Endothelial cell of umbilical vein (primary cell): ENCODE data around the gene ABAT. TPM values are rescaled to one million over a fixed set of nuclear protein-coding genes. Genes with fewer than 3 reads are reported as not detected.

Experiments
- BruUV-seq: library from RNA; stranded (reverse); fragments of 400-500 nt; replicated peaks from 2 replicates; lab custom pipeline; 2021; lab: Mats Ljungman, UMichigan
- CTCF ChIA-PET: fragments of 300-600, 350-600 bp; sonication (Branson Sonifier 250); formaldehyde crosslinking; loops from one replicate; lab custom pipeline; 2021; ENCODE audit warnings: antibody characterized with exemption, inconsistent platforms; lab: Charles Lee
- POLR2A ChIA-PET: fragments of 300-600, 350-600 bp; sonication (Branson Sonifier 250); formaldehyde crosslinking; loops from one replicate; lab custom pipeline; 2021; ENCODE audit warnings: antibody characterized with exemption, inconsistent platforms; lab: Charles Lee
- DNase-seq: peaks from one replicate; pipeline ENCODE4 v3.0.0-alpha.2; 2011; ENCODE audit warnings: low read depth, low spot score
- FAIRE-seq: peaks from 2 replicates; lab custom pipeline; 2011; peaks lifted over from hg19 to GRCh38; lab: Jason Lieb, UNC
- H2AFZ ChIP-seq: 2 replicates; pipeline ENCODE4 v1.6.0; 2012; ENCODE audit warnings: low read depth, low read length, control low read depth, inconsistent platforms
- H3K27ac ChIP-seq: 2 replicates; pipeline ENCODE4 v1.5.1; 2011; ENCODE audit warnings: low read depth, mild to moderate bottlenecking, control low read depth, low read length, moderate library complexity; ENCODE audit not compliant: insufficient read depth
- H3K27me3 ChIP-seq, 2 experiments: 2 replicates each; pipeline versions ENCODE4 v1.6.0 to v1.6.1; 2011; ENCODE audit warnings: low read length in 2 of 2, mixed read lengths in 1 of 2; ENCODE audit not compliant: control insufficient read depth in 2 of 2, insufficient read depth in 2 of 2
- H3K36me3 ChIP-seq, 2 experiments: 2 replicates in 1 of 2; 3 replicates in 1 of 2; pipeline ENCODE4 v1.5.1; 2011; ENCODE audit warnings: low read length in 2 of 2, mild to moderate bottlenecking in 1 of 2, moderate library complexity in 1 of 2; ENCODE audit not compliant: control insufficient read depth in 2 of 2, insufficient read depth in 2 of 2; ENCODE audit errors: extremely low read depth in 1 of 2
- H3K4me1 ChIP-seq: 3 replicates; pipeline ENCODE4 v1.5.1; 2011; ENCODE audit warnings: mild to moderate bottlenecking, low read length; ENCODE audit not compliant: control insufficient read depth, insufficient read depth; ENCODE audit errors: extremely low read depth
- H3K4me2 ChIP-seq: 2 replicates; pipeline ENCODE4 v1.6.1; 2011; ENCODE audit warnings: low read length, control low read depth, mixed read lengths; ENCODE audit not compliant: insufficient read depth
- H3K4me3 ChIP-seq, 3 experiments: fragments of 200-600 bp in 1 of 3; sonication (generic), shearing (Covaris generic) in 1 of 3; replicated peaks in 1 of 3; 2 replicates each; pipeline ENCODE4 v1.5.1; 2011 to 2016; ENCODE audit warnings: control low read depth in 3 of 3, low read length in 3 of 3, mild to moderate bottlenecking in 2 of 3, inconsistent platforms in 1 of 3, low read depth in 1 of 3, moderate library complexity in 1 of 3; ENCODE audit not compliant: insufficient read depth in 1 of 3
- H3K79me2 ChIP-seq: 2 replicates; pipeline ENCODE4 v1.6.0; 2012; ENCODE audit warnings: low read length, inconsistent platforms; ENCODE audit not compliant: control insufficient read depth, insufficient read depth
- H3K9ac ChIP-seq: replicated peaks from 2 replicates; pipeline ENCODE3; 2011; ENCODE audit warnings: low read length, control low read depth; ENCODE audit not compliant: insufficient read depth; ENCODE audit errors: extremely low read depth
- H3K9me1 ChIP-seq: replicated peaks from 3 replicates; pipeline ENCODE4 v1.6.0; 2011; ENCODE audit warnings: mild to moderate bottlenecking, low read length; ENCODE audit not compliant: control insufficient read depth, insufficient read depth; ENCODE audit errors: extremely low read depth
- H3K9me3 ChIP-seq: replicated peaks from 2 replicates; pipeline ENCODE4 v1.5.1; 2012; ENCODE audit warnings: low read length, inconsistent platforms; ENCODE audit not compliant: control insufficient read depth, insufficient read depth
- H4K20me1 ChIP-seq: replicated peaks from 2 replicates; pipeline ENCODE3; 2011; ENCODE audit warnings: mild to moderate bottlenecking, low read length; ENCODE audit not compliant: control insufficient read depth, insufficient read depth; ENCODE audit errors: extremely low read depth
- EZH2 ChIP-seq: IDR thresholded peaks from 2 replicates; pipeline ENCODE4 v1.6.1; 2012; ENCODE audit warnings: borderline replicate concordance, low read depth, mild to moderate bottlenecking, moderate library complexity, low read length, inconsistent platforms; ENCODE audit not compliant: severe bottlenecking
- FOS ChIP-seq: IDR thresholded peaks from 2 replicates; pipeline ENCODE4 v1.6.1; 2011; ENCODE audit warnings: mild to moderate bottlenecking, low read length, moderate library complexity, borderline replicate concordance; ENCODE audit not compliant: insufficient read depth
- GATA2 ChIP-seq: IDR thresholded peaks from 2 replicates; pipeline ENCODE4 v1.7.0; 2011; ENCODE audit warnings: low read depth, mild to moderate bottlenecking, moderate library complexity, mixed read lengths, low read length; ENCODE audit not compliant: insufficient read length, insufficient read depth
- JUN ChIP-seq: IDR thresholded peaks from 2 replicates; pipeline ENCODE4 v1.6.1; 2011; ENCODE audit warnings: borderline replicate concordance, low read depth; ENCODE audit not compliant: insufficient read length, insufficient read depth
- MYC ChIP-seq: IDR thresholded peaks from one replicate; pipeline ENCODE4 v1.6.1; 2011; ENCODE audit warnings: mild to moderate bottlenecking, low read depth, low read length
- POLR2A ChIP-seq: IDR thresholded peaks from 2 replicates; pipeline ENCODE4 v1.6.1; 2012; ENCODE audit warnings: low read depth, mild to moderate bottlenecking, control low read depth, low read length
- POLR2AphosphoS5 ChIP-seq: IDR thresholded peaks from 2 replicates; pipeline ENCODE4 v1.6.1; 2012; ENCODE audit warnings: low read depth, mild to moderate bottlenecking, control low read depth, low read length, moderate library complexity; ENCODE audit not compliant: insufficient read depth
- dilution Hi-C: fragments of 300-500 bp; cut with MboI; formaldehyde crosslinking; loops from one replicate; pipeline ENCODE4 v1.15.0; 2019; ENCODE audit warnings: low sequenced_read_pairs; ENCODE audit not compliant: extremely low pct_ligation_motif_present
- intact Hi-C: fragments of 100-400 bp; cut with micrococcal nuclease; formaldehyde crosslinking; loops from one replicate; pipeline ENCODE4 v1.10.0; 2022
- polyA plus RNA-seq, 4 experiments: library from polyadenylated mRNA; depleted of rRNA in 3 of 4; stranded (reverse) in 3 of 4; unstranded in 1 of 4; fragments of >200 nt; gene quantifications; 2 replicates each; pipeline versions ENCODE4 v1.2.1 to v1.2.3, GENCODE V29; 2011 to 2012; ENCODE audit warnings: missing spikeins in 1 of 4
- total RNA-seq: library from RNA; stranded (reverse); gene quantifications from 2 replicates; pipeline ENCODE4 v1.2.3, GENCODE V29; 2021
- TF ChIP-seq, protein P1 (sequence below): IDR thresholded peaks from 2 replicates; pipeline ENCODE4 v1.6.1; 2011; ENCODE audit not compliant: insufficient read depth, insufficient read length
- TF ChIP-seq, protein P2 (sequence below), 2 donors: IDR thresholded peaks; 1 replicate in 1 of 2; 2 replicates in 1 of 2; pipeline ENCODE4 v1.5.1; 2011; ENCODE audit warnings: low read length in 2 of 2, mild to moderate bottlenecking in 2 of 2, moderate library complexity in 2 of 2, control low read depth in 1 of 2, inconsistent platforms in 1 of 2, low read depth in 1 of 2; ENCODE audit not compliant: insufficient read depth in 1 of 2; ENCODE audit errors: extremely low read depth in 1 of 2

The ABAT gene
- total and polyA plus RNA-seq, 2 donors (not counting 3 experiments of a cell fraction or from before 2014, with no cell fraction given) = 1.3 to 1.4 TPM

GRCh38 chr16:8685617-8686016 lies 11.2 kb downstream of the ABAT start:
- POLR2A ChIA-PET = no interaction called here
- intact Hi-C loops (no loop called here), dilution Hi-C loops (no loop called here)
- H3K4me2 ChIP-seq = no peak overlapping the region
- H3K9ac ChIP-seq = no peak overlapping the region
- no peaks in the 10 kb centered on the region for H3K4me1 ChIP-seq
- no peak for FAIRE-seq
- CTCF ChIA-PET = no interaction called here
- no peaks in the 10 kb centered on the region for H3K36me3 ChIP-seq
- peaks cover 3% of the 10 kb centered on the region for H3K9me3 ChIP-seq
- no peaks in the 10 kb centered on the region for H3K79me2 ChIP-seq
- no TSS peak for BruUV-seq
- TF ChIP-seq MYC (no peak), JUN (no peak)
- DNase-seq = no peak
- no peaks in the 10 kb centered on the region for H4K20me1 ChIP-seq
- no peaks in the 10 kb centered on the region for H3K9me1 ChIP-seq
- H3K27me3 ChIP-seq = no peaks in the 10 kb centered on the region
- H3K27ac ChIP-seq = no peak overlapping the region
- no peak overlapping the region for H3K4me3 ChIP-seq
- no peak overlapping the region for H2AFZ ChIP-seq

- H3K36me3 ChIP-seq = no peaks in the 10 kb centered on the region
- no peaks in the 10 kb centered on the region for H3K4me1 ChIP-seq
- H3K79me2 ChIP-seq = no peaks in the 10 kb centered on the region
- no peak overlapping the region for H3K27ac ChIP-seq
- no peaks in the 10 kb centered on the region for H3K9me1 ChIP-seq
- CTCF ChIA-PET = no interaction called here
- dilution Hi-C loops = no loop called here
- no TSS peak for BruUV-seq
- POLR2A ChIA-PET = no interaction called here
- H2AFZ ChIP-seq = no peak overlapping the region
- H3K9me3 ChIP-seq = peaks cover 3% of the 10 kb centered on the region
- no peak for TF ChIP-seq GATA2
- no peak for TF ChIP-seq EZH2
- TF ChIP-seq MYC = no peak
- no peak for TF ChIP-seq FOS
- no peak for TF ChIP-seq JUN
- TF ChIP-seq POLR2A = no peak
- TF ChIP-seq POLR2AphosphoS5 = no peak
- TF ChIP-seq, protein P1, sequence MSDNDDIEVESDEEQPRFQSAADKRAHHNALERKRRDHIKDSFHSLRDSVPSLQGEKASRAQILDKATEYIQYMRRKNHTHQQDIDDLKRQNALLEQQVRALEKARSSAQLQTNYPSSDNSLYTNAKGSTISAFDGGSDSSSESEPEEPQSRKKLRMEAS = no peak
- TF ChIP-seq, protein P2, sequence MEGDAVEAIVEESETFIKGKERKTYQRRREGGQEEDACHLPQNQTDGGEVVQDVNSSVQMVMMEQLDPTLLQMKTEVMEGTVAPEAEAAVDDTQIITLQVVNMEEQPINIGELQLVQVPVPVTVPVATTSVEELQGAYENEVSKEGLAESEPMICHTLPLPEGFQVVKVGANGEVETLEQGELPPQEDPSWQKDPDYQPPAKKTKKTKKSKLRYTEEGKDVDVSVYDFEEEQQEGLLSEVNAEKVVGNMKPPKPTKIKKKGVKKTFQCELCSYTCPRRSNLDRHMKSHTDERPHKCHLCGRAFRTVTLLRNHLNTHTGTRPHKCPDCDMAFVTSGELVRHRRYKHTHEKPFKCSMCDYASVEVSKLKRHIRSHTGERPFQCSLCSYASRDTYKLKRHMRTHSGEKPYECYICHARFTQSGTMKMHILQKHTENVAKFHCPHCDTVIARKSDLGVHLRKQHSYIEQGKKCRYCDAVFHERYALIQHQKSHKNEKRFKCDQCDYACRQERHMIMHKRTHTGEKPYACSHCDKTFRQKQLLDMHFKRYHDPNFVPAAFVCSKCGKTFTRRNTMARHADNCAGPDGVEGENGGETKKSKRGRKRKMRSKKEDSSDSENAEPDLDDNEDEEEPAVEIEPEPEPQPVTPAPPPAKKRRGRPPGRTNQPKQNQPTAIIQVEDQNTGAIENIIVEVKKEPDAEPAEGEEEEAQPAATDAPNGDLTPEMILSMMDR (IDR thresholded peaks at IDR 0.05; ENCODE audit: extremely low read depth in 1 of 2, insufficient read depth in 1 of 2, low read depth in 1 of 2, low read length in 2 of 2) = no peak
- no peaks in the 10 kb centered on the region for H3K27me3 ChIP-seq
- H4K20me1 ChIP-seq = no peaks in the 10 kb centered on the region
- no peak overlapping the region for H3K4me2 ChIP-seq
- DNase-seq (no peak), FAIRE-seq (no peak)
- H3K9ac ChIP-seq = no peak overlapping the region
- no peak overlapping the region for H3K4me3 ChIP-seq
- intact Hi-C loops = no loop called here
Measured at GRCh38 chr16:8686031-8686621, 11.7 kb downstream of the ABAT start.
